Keratinocyte (primary cell): ENCODE measurements around the gene TNS1. TPM values are rescaled to one million over a fixed set of nuclear protein-coding genes. Genes with fewer than 3 reads are reported as not detected.

Experiments used
- DNase-seq: peaks from one replicate; pipeline ENCODE4 v3.0.0-alpha.2; 2011; ENCODE audit warnings: low read depth, missing footprints, low spot score
- FAIRE-seq: peaks from 2 replicates; lab custom pipeline; 2011; peaks lifted over from hg19 to GRCh38; lab: Jason Lieb, UNC
- H2AFZ ChIP-seq: 2 replicates; pipeline ENCODE4 v1.6.0; 2012; ENCODE audit warnings: low read length, control low read depth, inconsistent platforms; ENCODE audit not compliant: control insufficient read depth
- H3K27ac ChIP-seq: 2 replicates; pipeline ENCODE4 v1.5.1; 2011; ENCODE audit warnings: low read length; ENCODE audit not compliant: control insufficient read depth, insufficient read depth
- H3K27me3 ChIP-seq: 3 replicates; pipeline ENCODE4 v1.6.0; 2011; ENCODE audit warnings: low read length; ENCODE audit not compliant: control insufficient read depth, insufficient read depth; ENCODE audit errors: extremely low read depth
- H3K36me3 ChIP-seq, 2 experiments: 2 replicates in 1 of 2; 3 replicates in 1 of 2; pipeline ENCODE4 v1.5.1; 2011; ENCODE audit warnings: low read length in 2 of 2, mild to moderate bottlenecking in 1 of 2; ENCODE audit not compliant: control insufficient read depth in 2 of 2, insufficient read depth in 2 of 2; ENCODE audit errors: extremely low read depth in 1 of 2
- H3K4me1 ChIP-seq: 3 replicates; pipeline ENCODE4 v1.5.1; 2011; ENCODE audit warnings: low read length; ENCODE audit not compliant: control insufficient read depth, insufficient read depth; ENCODE audit errors: extremely low read depth
- H3K4me2 ChIP-seq: 3 replicates; pipeline ENCODE4 v1.6.0; 2011; ENCODE audit warnings: low read depth, low read length; ENCODE audit not compliant: control insufficient read depth, insufficient read depth; ENCODE audit errors: extremely low read depth
- H3K4me3 ChIP-seq, 3 experiments: fragments of 200-600 bp in 1 of 3; sonication (generic) in 1 of 3; 2 replicates in 2 of 3; 3 replicates in 1 of 3; pipeline ENCODE4 v1.5.1; 2011 to 2016; ENCODE audit warnings: low read length in 3 of 3, mild to moderate bottlenecking in 3 of 3, control low read depth in 2 of 3, inconsistent platforms in 1 of 3, low read depth in 1 of 3, mixed read lengths in 1 of 3, mixed run types in 1 of 3, moderate library complexity in 1 of 3; ENCODE audit not compliant: control insufficient read depth in 2 of 3, insufficient read depth in 2 of 3; ENCODE audit errors: extremely low read depth in 1 of 3
- H3K79me2 ChIP-seq: 2 replicates; pipeline ENCODE4 v1.6.0; 2012; ENCODE audit warnings: low read length; ENCODE audit not compliant: control insufficient read depth, insufficient read depth
- H3K9ac ChIP-seq: 3 replicates; pipeline ENCODE4 v1.6.0; 2011; ENCODE audit warnings: low read length; ENCODE audit not compliant: control insufficient read depth, insufficient read depth; ENCODE audit errors: extremely low read depth
- H3K9me1 ChIP-seq: 3 replicates; pipeline ENCODE4 v1.6.0; 2011; ENCODE audit warnings: low read length; ENCODE audit not compliant: control insufficient read depth, insufficient read depth; ENCODE audit errors: extremely low read depth
- H3K9me3 ChIP-seq: 2 replicates; pipeline ENCODE4 v1.5.1; 2012; ENCODE audit warnings: low read depth, low read length; ENCODE audit not compliant: control insufficient read depth
- H4K20me1 ChIP-seq: 3 replicates; pipeline ENCODE4 v1.6.0; 2011; ENCODE audit warnings: low read length; ENCODE audit not compliant: control insufficient read depth, insufficient read depth; ENCODE audit errors: extremely low read depth
- EZH2 ChIP-seq: IDR thresholded peaks from one replicate; pipeline ENCODE4 v1.6.1; 2012; ENCODE audit warnings: inconsistent platforms, mild to moderate bottlenecking, low read length, moderate library complexity
- dilution Hi-C: fragments of 300-500 bp; cut with MboI; formaldehyde crosslinking; loops from one replicate; pipeline ENCODE4 v1.7.0; 2020; ENCODE audit warnings: low sequenced_read_pairs; ENCODE audit not compliant: extremely low pct_ligation_motif_present
- polyA plus RNA-seq, 5 experiments: library from polyadenylated mRNA; depleted of rRNA in 3 of 5; stranded (reverse) in 3 of 5; stranded (forward) in 1 of 5; unstranded in 1 of 5; fragments of >200 nt; gene quantifications; 1 replicate in 1 of 5; 2 replicates in 3 of 5; 3 replicates in 1 of 5; pipeline versions ENCODE4 v1.2.1 to v1.2.3, GENCODE V29; 2011 to 2012; ENCODE audit warnings: missing spikeins in 2 of 5, low read depth in 1 of 5, low replicate concordance in 1 of 5
- TF ChIP-seq, protein P1 (sequence below), 3 experiments: IDR thresholded peaks in 1 of 3; conservative IDR thresholded peaks in 1 of 3; optimal IDR thresholded peaks in 1 of 3; 2 replicates in 2 of 3; 3 replicates in 1 of 3; pipeline versions ENCODE3 to v1.5.1; 2011; ENCODE audit warnings: low read length in 3 of 3, mild to moderate bottlenecking in 3 of 3, moderate library complexity in 2 of 3, control low read depth in 1 of 3, inconsistent platforms in 1 of 3; ENCODE audit not compliant: insufficient read depth in 2 of 3; ENCODE audit errors: extremely low read depth in 1 of 3

Gene TNS1
- polyA plus RNA-seq, 1 donor (not counting 4 experiments of a cell fraction or from before 2014, with no cell fraction given): 2.5 TPM

DNA sequence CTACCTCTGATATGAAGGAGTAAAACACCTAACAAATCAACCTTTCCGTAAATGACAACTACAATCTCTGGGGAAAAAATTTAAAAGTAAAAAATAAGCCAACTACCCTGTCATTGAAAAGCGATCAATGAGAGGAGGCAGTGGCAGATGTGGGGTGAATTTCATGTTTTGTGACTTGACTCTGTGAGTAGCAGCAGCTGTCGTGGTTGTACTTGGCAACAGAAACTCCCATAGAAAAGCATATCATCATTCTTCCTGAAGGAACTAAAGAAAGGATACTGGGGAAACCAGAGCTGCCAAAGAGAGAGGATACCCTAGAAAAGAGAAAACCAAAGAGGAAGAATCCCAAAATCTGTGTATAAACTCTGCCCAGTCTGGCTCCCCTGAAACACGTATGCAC, 236.4 kb downstream of the TNS1 start:
- TF ChIP-seq, protein P1, sequence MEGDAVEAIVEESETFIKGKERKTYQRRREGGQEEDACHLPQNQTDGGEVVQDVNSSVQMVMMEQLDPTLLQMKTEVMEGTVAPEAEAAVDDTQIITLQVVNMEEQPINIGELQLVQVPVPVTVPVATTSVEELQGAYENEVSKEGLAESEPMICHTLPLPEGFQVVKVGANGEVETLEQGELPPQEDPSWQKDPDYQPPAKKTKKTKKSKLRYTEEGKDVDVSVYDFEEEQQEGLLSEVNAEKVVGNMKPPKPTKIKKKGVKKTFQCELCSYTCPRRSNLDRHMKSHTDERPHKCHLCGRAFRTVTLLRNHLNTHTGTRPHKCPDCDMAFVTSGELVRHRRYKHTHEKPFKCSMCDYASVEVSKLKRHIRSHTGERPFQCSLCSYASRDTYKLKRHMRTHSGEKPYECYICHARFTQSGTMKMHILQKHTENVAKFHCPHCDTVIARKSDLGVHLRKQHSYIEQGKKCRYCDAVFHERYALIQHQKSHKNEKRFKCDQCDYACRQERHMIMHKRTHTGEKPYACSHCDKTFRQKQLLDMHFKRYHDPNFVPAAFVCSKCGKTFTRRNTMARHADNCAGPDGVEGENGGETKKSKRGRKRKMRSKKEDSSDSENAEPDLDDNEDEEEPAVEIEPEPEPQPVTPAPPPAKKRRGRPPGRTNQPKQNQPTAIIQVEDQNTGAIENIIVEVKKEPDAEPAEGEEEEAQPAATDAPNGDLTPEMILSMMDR (optimal IDR thresholded peaks at IDR 0.05 in 1 of 3, IDR thresholded peaks at IDR 0.05 in 1 of 3, conservative IDR thresholded peaks at IDR 0.05 in 1 of 3; ENCODE audit: extremely low read depth in 1 of 3, insufficient read depth in 2 of 3, low read length in 3 of 3): no peak
- TF ChIP-seq EZH2: no peak
- dilution Hi-C loops: no loop called here
- H3K4me1 ChIP-seq: no peaks in the 10 kb centered on the region
- peaks cover 5% of the 10 kb centered on the region for H3K9me3 ChIP-seq
- H4K20me1 ChIP-seq: no peaks in the 10 kb centered on the region
- no peaks in the 10 kb centered on the region for H3K9me1 ChIP-seq
- no peak overlapping the region for H2AFZ ChIP-seq
- no peak overlapping the region for H3K9ac ChIP-seq
- DNase-seq: no peak
- no peaks in the 10 kb centered on the region for H3K36me3 ChIP-seq
- no peak overlapping the region for H3K4me3 ChIP-seq
- H3K4me2 ChIP-seq: no peak overlapping the region
- H3K79me2 ChIP-seq: no peaks in the 10 kb centered on the region
- H3K27me3 ChIP-seq: peaks cover 3% of the 10 kb centered on the region
- FAIRE-seq: no peak
- no peak overlapping the region for H3K27ac ChIP-seq

DNA sequence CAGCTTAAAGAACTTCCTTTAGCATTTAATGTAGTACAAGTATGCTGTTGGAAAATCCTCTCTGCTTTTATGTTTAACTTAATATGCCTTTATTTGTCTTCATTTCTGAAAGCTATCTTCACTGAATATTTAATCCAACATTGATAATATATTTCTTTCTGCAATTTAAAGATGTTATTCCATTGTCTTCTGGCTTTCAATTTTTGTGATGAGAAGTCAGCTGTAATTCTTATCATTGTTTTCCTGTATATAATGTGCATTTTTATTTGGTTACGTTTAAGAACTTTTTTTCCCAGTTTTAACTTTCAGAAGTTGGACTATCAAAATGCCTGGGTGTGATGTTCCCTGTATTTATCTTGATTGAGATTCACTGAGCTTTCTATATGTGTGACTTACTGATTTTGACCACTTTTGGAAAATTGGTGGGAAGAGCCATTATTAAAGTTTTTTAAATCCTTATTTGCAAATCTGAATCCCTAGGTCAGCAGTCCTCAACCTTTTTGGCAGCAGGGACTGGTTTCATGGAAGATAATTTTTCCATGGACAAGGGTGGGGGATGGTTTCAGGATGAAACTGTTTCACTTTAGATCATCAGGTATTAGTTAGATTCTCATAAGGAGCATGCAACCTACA, 241.0 kb downstream of the TNS1 start:
- Histone ChIP-seq H4K20me1 (no peaks in the 10 kb centered on the region), H3K4me3 (no peak overlapping the region), H3K79me2 (no peaks in the 10 kb centered on the region), H3K9ac (no peak overlapping the region), H2AFZ (no peak overlapping the region), H3K4me2 (no peak overlapping the region), H3K9me1 (no peaks in the 10 kb centered on the region), H3K27ac (no peak overlapping the region), H3K4me1 (no peaks in the 10 kb centered on the region), H3K27me3 (no peaks in the 10 kb centered on the region), H3K36me3 (no peaks in the 10 kb centered on the region), H3K9me3 (peaks cover 5% of the 10 kb centered on the region)
- dilution Hi-C loops: no loop called here
- TF ChIP-seq EZH2: no peak
- TF ChIP-seq, protein P1 (optimal IDR thresholded peaks at IDR 0.05 in 1 of 3, IDR thresholded peaks at IDR 0.05 in 1 of 3, conservative IDR thresholded peaks at IDR 0.05 in 1 of 3; ENCODE audit: extremely low read depth in 1 of 3, insufficient read depth in 2 of 3, low read length in 3 of 3): no peak
- FAIRE-seq (no peak), DNase-seq (no peak)
